GM12873 (cell line): ENCODE measurements around the gene SLCO2A1.

ENCODE experiments used
- CTCF ChIP-seq: IDR thresholded peaks from 2 replicates; pipeline ENCODE4 v1.5.1; 2012; ENCODE audit warnings: low read depth, mild to moderate bottlenecking, moderate library complexity, low read length, control low read depth; ENCODE audit not compliant: insufficient read depth; ENCODE audit errors: missing control alignments

The SLCO2A1 gene

DNA sequence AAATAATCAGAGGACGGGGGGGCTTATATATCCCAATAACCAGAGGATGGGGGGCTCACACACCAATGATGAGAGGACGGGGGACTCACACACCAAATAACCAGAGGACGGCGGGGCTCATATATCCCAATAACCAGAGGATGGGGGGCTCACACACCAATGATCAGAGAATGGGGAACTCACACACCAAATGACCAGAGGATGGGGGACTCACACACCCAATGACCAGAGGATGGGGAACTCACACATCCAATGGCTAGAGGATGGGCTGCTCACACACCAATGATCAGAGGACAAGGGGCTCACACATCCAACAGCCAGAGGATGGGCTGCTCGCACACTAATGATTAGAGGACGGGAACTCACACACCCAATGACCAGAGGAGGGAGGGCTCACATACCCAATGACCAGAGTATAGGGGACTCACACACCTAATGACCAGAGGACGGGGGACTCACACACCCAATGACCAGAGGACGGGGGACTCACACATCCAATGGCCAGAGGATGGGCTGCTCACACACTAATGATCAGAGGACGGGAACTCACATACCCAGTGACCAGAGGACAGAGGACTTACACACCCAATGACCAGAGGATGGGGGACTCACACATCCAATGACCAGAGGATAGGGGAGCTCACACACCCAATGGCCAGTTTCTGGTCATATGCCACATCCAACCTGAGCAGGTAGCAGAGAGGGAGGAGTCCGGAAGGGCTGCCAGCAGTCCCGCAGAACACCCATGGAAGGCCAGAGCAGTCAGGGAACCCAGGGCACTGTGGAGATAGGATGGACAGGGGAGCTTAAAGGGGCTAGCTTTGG is 144.6 kb downstream of the SLCO2A1 start:
- TF ChIP-seq CTCF = no peak

GRCh38 chr3:133884054-133884886 is 145.5 kb downstream of the SLCO2A1 start:
- no peak for TF ChIP-seq CTCF

DNA sequence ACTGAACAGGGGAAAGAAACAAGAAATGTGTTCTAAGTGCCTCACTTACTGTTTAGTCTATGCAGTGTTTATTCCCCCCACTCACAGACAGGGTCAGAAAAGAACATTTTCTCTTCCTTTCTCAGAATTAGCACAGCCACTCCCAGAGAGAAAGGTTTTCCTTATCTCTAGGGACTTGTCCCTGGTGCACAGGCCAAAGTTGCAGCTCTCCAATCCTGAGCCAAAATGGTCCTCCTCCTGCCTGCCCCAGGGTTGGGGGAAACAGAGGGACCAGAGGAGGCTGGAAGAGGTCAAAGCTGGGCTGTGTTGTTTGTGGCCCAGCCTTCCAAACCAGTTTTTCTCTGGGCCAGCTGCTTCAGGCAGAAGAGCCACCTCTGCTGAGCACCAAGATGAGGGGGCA is 146.1 kb downstream of the SLCO2A1 start:
- TF ChIP-seq CTCF = no peak

- TF ChIP-seq CTCF = no peak
Measured at GRCh38 chr3:133882986-133883586, 146.6 kb downstream of the SLCO2A1 start.

DNA sequence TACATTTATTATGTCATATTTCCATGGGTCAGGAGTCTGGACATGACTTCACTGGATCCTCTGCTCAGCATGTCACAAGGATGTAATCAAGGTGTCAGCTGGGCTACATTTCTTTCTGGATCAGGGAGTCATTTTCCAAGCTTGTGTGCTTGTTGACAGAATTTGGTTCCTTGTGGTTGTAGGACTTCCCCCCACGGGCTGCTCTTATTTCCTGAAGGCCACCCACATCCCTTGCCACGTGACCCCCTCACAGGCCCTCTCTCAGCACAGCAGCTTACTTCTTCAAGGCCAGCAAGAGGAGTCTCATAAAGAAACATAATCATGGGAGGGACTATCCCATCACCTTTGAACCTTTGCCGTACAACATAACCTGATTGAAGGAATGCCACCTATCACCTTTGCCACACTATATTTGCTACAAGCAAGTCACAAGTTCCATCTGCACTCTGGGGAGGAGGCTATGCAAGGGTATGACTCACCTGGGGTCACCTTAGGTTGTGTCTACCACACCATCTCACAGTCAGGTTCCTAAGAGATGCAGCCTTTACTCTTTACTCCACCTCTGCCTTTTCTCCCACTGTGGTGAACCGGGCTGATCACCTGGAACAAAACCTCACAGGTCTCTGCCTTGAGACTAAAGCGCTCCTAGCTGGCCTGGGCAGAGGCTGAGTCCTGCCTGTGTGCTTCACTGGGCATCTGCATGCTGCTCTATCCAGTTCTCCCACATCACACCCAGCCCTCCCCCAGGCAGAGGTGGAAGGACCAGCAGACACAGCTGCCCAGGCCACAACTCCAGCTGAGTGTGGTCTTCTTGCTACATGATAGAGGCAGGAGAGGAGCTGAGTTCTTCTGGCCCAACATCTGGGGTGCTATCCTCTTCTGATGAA is 147.5 kb downstream of the SLCO2A1 start:
- TF ChIP-seq CTCF = no peak

GRCh38 chr3:133881492-133881891 is 148.2 kb downstream of the SLCO2A1 start:
- no peak for TF ChIP-seq CTCF
